ELR (cell line): ENCODE measurements around the gene MICAL2.
A peak's percentile ranks its signal among the peaks of the same experiment; 100 is the strongest.

Source experiments
- DNase-seq: peaks from one replicate; pipeline ENCODE4 v3.0.0-alpha.2; 2015; ENCODE audit warnings: low read depth

The MICAL2 gene

GRCh38 chr11:12246147-12246546 is 135.8 kb downstream of the MICAL2 start:
- no peak for DNase-seq

- no peak for DNase-seq
Measured at GRCh38 chr11:12246989-12247388, 136.6 kb downstream of the MICAL2 start.

GRCh38 chr11:12247543-12248254 is 137.3 kb downstream of the MICAL2 start:
- no peak for DNase-seq

- DNase-seq: no peak
Measured at GRCh38 chr11:12248330-12248729, 137.9 kb downstream of the MICAL2 start.

GRCh38 chr11:12249590-12250260 is 139.3 kb downstream of the MICAL2 start:
- DNase-seq: no peak

- no peak for DNase-seq
Measured at GRCh38 chr11:12251666-12252560, 141.5 kb downstream of the MICAL2 start.

- no peak for DNase-seq
Measured at GRCh38 chr11:12253843-12254281, 143.5 kb downstream of the MICAL2 start.

- peak; percentile 36 for DNase-seq
Measured at GRCh38 chr11:12258451-12258850, 148.1 kb downstream of the MICAL2 start.

- DNase-seq: no peak
Measured at GRCh38 chr11:12259956-12260355, 149.6 kb downstream of the MICAL2 start.

GRCh38 chr11:12260731-12261521 is 150.5 kb downstream of the MICAL2 start:
- DNase-seq: no peak

GRCh38 chr11:12261551-12261950 is 151.2 kb downstream of the MICAL2 start:
- no peak for DNase-seq

- DNase-seq: peak; percentile 17
Measured at GRCh38 chr11:12263141-12263693, 152.8 kb downstream of the MICAL2 start.

GRCh38 chr11:12264361-12264760 is 154.0 kb downstream of the MICAL2 start:
- DNase-seq: no peak

GRCh38 chr11:12266132-12266531 is 155.7 kb downstream of the MICAL2 start:
- DNase-seq: no peak

GRCh38 chr11:12266943-12267342 is 156.6 kb downstream of the MICAL2 start:
- DNase-seq: peak; percentile 29

- no peak for DNase-seq
Measured at GRCh38 chr11:12267921-12268320, 157.5 kb downstream of the MICAL2 start.

GRCh38 chr11:12269104-12269441 is 158.7 kb downstream of the MICAL2 start:
- peak; percentile 89 for DNase-seq

GRCh38 chr11:12269446-12270214 is 159.2 kb downstream of the MICAL2 start:
- no peak for DNase-seq

- no peak for DNase-seq
Measured at GRCh38 chr11:12270215-12270797, 159.9 kb downstream of the MICAL2 start.

GRCh38 chr11:12270817-12271216 is 160.4 kb downstream of the MICAL2 start:
- DNase-seq: no peak
